ENCODE measurements around the gene SOS1.

The SOS1 gene

DNA sequence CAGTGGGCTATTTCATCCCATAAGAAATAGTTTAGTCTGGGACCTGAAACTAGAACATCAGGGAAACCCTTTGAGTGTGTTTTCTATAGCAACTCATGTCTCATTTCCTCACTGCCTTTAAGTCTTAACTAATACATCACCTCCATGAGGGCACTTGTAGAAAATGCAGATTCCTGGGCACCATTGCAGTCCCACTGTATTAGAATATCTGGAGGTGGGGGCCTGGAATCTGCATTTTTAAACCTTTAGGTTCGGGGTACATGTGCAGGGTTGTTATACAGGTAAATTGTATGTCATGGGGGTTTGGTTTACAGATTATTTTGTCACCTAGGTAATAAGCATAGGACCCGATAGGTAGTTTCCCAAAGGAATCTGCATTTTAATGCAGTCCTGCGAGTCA lies 143.8 kb downstream of the SOS1 start:
- Mint-ChIP-seq H3K4me3 (no peak overlapping the region), H3K36me3 (peaks cover 30% of the 10 kb centered on the region), H3K4me1 (no peaks in the 10 kb centered on the region), H3K27me3 (no peaks in the 10 kb centered on the region), H3K9me3 (no peaks in the 10 kb centered on the region), H3K27ac (no peak overlapping the region)
- CTCF ChIA-PET, result no interaction called here
- no peak for DNase-seq

DNA sequence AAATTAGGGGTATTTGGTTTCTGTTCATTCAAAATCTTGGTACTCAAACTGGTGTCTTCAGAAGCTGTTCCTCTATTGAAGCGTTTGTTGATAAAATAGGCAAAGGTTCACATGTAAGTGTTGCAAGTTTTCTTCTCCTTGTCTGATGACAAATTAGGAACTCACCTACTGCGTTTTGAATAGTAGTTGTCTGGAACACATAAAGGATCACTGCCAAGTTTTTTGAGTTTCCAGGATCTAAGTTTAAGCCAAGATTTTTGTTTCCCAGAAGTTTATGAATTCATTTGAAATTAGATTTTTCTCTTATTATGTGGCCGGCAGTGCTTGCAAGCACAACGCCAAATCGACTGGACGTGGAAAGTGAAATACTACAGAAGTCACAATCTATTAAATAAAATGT lies 145.8 kb downstream of the SOS1 start:
- H3K4me1 Mint-ChIP-seq, result no peaks in the 10 kb centered on the region
- CTCF ChIA-PET, result no interaction called here
- no peak overlapping the region for H3K27ac Mint-ChIP-seq
- no peaks in the 10 kb centered on the region for H3K9me3 Mint-ChIP-seq
- no peak for DNase-seq
- H3K4me3 Mint-ChIP-seq, result no peak overlapping the region
- no peaks in the 10 kb centered on the region for H3K27me3 Mint-ChIP-seq
- H3K36me3 Mint-ChIP-seq, result peaks cover 25% of the 10 kb centered on the region

DNA sequence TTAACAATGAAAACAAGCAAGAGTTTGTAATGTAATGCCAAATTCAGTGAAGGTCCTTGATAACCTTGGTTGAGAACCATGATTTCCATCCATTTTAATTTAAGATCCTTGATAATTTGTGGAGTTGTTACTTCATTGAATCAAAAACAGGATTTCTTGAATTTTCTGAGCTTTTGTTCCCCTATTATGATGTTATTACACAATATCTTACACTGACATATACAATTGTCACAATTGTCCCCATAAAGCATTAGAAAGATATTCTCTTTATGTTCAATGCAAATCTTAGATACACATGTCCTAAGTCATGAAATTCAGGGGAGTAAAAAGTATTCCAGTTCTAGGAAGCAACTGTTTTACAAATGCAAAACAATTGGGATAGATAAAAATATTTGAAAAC lies 147.6 kb downstream of the SOS1 start:
- Mint-ChIP-seq H3K27ac (no peak overlapping the region), H3K9me3 (no peaks in the 10 kb centered on the region), H3K36me3 (peaks cover 13% of the 10 kb centered on the region), H3K27me3 (no peaks in the 10 kb centered on the region), H3K4me3 (no peak overlapping the region), H3K4me1 (no peaks in the 10 kb centered on the region)
- no peak for DNase-seq
- CTCF ChIA-PET, result no interaction called here

DNA sequence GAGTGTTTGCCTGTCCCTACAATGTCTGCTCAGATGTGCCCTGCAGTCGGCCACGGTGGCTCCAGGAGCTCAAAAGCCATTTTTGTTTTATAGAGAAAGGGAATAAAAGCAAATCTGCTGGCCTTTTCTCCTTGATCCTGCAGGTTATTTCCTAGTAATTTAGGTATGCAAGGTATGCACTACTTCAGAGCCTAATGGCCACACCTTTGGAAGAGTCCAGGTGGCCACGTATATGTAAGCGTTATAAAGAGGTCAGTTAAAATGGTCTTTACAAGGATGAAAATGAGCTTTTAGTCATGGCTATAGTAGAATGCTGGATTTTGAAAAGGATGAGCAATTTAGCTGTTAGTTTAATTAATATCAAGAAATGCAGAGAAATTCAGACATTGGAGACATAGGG lies 149.5 kb downstream of the SOS1 start:
- Mint-ChIP-seq H3K36me3 (peaks cover 9% of the 10 kb centered on the region), H3K4me1 (no peaks in the 10 kb centered on the region), H3K4me3 (no peak overlapping the region), H3K9me3 (no peaks in the 10 kb centered on the region), H3K27me3 (peaks cover 9% of the 10 kb centered on the region), H3K27ac (no peak overlapping the region)
- DNase-seq, result no peak
- CTCF ChIA-PET, result interaction anchor here (1.0 to 1.7 kb wide), 3 partner anchors 77 to 259 kb away, joined by 3 to 4 read pairs (median 3); no protein-coding TSS in a partner anchor

DNA sequence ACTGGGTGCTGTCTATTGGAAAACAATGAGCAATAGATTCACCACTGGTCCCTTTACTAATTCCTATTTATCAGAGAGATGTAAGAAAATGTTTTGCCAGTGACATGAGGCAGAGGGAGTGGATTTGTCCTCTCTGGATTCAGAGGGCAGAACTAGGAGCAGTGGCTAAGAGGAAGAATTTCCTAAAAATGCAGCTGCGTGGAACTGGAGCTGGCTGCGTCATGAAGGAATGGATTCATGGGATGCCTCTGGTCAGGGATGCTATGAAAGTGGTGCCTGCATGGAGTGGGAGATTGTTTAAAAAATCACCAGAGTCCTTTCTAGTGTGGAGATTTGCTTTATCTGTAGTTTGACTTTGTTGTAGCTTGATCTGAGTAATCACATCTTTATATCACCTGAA lies 152.8 kb downstream of the SOS1 start:
- CTCF ChIA-PET, result no interaction called here
- DNase-seq, result no peak
- H3K9me3 Mint-ChIP-seq, result no peaks in the 10 kb centered on the region

DNA sequence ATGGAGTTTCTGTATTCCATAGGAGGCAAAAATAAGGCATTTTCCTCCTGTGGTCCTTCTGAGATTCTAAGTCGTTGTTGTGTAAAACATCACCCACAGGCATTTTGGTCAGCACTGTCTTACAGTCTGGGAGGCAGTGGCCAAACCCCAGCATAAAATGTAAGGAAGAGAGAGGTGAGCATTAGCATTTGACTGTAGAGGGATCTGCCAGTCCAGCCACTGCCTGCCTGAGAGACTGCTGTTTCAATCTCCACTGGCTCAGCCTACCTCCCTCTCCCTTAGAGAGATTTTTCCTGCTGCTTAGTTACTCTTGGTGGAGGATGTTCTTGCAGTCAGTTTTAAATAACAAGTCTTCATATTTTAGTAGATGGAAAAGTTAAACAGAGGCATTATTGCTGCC lies 154.2 kb downstream of the SOS1 start:
- Mint-ChIP-seq H3K4me1 (no peaks in the 10 kb centered on the region), H3K9me3 (no peaks in the 10 kb centered on the region), H3K27ac (no peak overlapping the region), H3K36me3 (peaks cover 2% of the 10 kb centered on the region), H3K27me3 (peaks cover 14% of the 10 kb centered on the region), H3K4me3 (no peak overlapping the region)
- DNase-seq, result no peak
- CTCF ChIA-PET, result no interaction called here

More for the DNA sequence above, 152.8 kb downstream of the SOS1 start:
- Mint-ChIP-seq H3K36me3 (peaks cover 3% of the 10 kb centered on the region), H3K27ac (no peak overlapping the region), H3K4me1 (no peaks in the 10 kb centered on the region), H3K27me3 (peaks cover 14% of the 10 kb centered on the region), H3K4me3 (no peak overlapping the region)

DNA sequence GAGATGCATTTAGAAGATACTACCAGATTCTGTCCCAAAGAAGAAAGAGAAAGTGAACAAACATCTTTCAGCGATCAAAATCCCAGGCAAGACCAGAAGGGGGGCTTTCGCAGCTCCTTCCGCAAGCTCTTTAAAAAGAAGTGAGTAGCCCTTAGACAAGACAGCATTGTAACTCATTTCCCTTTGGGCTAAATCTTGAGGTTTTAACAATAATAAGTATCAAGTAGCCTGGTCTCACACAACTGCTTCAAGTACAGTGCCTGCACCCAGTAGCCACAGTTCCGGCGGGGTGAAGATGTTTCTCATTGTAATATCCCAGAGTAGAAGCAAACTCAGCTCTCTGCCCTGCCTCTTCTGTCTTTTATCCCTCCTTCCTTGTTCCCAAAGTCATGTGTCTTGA lies 154.8 kb downstream of the SOS1 start:
- Mint-ChIP-seq H3K27ac (no peak overlapping the region), H3K36me3 (no peaks in the 10 kb centered on the region), H3K4me3 (no peak overlapping the region), H3K9me3 (no peaks in the 10 kb centered on the region), H3K4me1 (peaks cover under 1% of the 10 kb centered on the region), H3K27me3 (peaks cover 17% of the 10 kb centered on the region)
- CTCF ChIA-PET, result no interaction called here
- DNase-seq, result no peak

DNA sequence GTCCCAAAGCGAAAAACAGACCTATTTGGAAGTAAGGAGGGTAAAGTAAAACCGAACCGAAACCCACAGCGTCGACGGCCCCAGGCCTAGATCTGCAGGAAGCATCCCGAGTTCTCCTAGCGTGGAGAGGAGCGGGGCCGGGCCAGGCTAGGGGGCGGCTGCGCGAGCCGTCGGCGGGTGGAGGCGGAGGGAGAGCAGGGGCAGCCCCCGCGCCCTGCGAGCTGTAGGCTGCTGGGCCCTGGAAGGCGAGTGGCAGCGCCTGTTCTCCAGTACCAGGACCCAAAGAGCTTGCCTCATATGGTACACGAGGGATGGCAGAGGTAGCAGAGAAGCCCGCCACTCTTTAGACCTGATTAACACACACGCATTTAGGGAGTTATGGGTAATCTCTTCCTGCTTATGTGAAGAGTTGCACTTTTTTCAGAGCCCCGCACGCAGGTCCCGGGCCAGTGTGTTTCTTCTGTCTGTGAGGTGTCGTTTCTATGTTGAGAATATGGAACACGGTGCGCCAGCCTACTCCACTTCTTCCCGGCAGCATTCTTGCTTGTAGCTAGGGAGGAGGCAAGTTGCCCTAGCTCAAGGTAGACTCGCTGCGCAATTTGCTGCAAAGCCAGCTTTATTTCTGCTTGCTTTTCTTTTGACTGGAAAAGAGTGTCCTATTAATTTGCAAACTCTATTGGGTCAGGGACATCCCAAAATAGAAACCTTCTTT lies 160.1 kb downstream of the SOS1 start:
- CTCF ChIA-PET, result interaction anchor here (0.9 to 2.1 kb wide), 4 partner anchors 13 to 428 kb away, joined by 3 to 7 read pairs (median 5); no protein-coding TSS in a partner anchor
- H3K4me3 Mint-ChIP-seq, result peak overlapping the region; percentile 20
- no peak overlapping the region for H3K27ac Mint-ChIP-seq
- H3K9me3 Mint-ChIP-seq, result no peaks in the 10 kb centered on the region
- DNase-seq, result peak; percentile 25
- H3K4me1 Mint-ChIP-seq, result peaks cover 4% of the 10 kb centered on the region
- peaks cover 35% of the 10 kb centered on the region for H3K27me3 Mint-ChIP-seq
- H3K36me3 Mint-ChIP-seq, result no peaks in the 10 kb centered on the region

DNA sequence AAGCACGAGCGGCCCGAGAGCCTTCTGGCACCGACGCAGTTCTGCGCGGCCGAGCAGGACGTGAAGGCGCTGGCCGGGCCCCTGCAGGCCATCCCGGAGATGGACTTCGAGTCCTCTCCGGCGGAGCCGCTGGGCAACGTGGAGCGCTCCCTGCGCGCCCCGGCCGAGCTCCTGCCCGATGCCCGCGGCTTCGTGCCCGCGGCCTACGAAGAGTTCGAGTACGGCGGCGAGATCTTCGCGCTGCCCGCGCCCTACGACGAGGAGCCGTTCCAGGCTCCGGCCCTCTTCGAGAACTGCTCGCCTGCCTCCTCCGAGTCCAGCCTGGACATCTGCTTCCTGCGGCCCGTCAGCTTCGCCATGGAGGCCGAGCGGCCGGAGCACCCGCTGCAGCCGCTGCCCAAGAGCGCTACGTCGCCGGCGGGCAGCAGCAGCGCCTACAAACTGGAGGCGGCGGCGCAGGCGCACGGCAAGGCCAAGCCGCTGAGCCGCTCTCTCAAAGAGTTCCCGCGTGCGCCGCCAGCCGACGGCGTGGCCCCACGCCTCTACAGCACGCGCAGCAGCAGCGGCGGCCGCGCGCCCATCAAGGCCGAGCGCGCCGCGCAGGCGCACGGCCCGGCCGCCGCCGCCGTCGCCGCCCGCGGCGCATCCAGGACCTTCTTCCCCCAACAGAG lies 160.8 kb downstream of the SOS1 start:
- H3K4me3 Mint-ChIP-seq, result peak overlapping the region; percentile 43
- H3K4me1 Mint-ChIP-seq, result peaks cover 4% of the 10 kb centered on the region
- no peak overlapping the region for H3K27ac Mint-ChIP-seq
- peaks cover 35% of the 10 kb centered on the region for H3K27me3 Mint-ChIP-seq
- H3K9me3 Mint-ChIP-seq, result no peaks in the 10 kb centered on the region
- H3K36me3 Mint-ChIP-seq, result no peaks in the 10 kb centered on the region
- CTCF ChIA-PET, result interaction anchor here (0.7 to 2.1 kb wide), 4 partner anchors 13 to 427 kb away, joined by 3 to 7 read pairs (median 4); no protein-coding TSS in a partner anchor
- peak; percentile 79 for DNase-seq

DNA sequence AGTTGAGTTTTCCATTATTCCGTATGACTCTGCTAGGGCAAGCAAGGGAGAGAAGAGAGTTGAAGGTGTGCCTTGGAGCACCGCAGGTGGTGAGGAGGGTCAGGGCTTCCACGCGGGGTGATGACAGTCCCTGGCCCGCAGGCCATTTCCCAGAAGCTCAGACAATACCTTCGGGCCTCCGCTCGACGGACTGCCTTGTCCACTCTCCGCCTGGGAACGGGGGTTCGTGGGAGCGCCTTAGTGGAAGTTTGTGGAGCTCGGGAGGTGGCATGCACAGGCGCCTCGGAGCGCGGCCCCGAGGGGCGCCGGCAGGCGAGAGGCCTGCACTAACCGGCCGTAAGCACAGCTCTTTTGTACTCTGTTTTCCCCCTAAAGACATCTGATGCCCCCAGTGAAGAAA lies 161.4 kb downstream of the SOS1 start:
- Mint-ChIP-seq H3K27ac (no peak overlapping the region), H3K4me3 (peak overlapping the region; percentile 49), H3K9me3 (no peaks in the 10 kb centered on the region), H3K27me3 (peaks cover 35% of the 10 kb centered on the region), H3K36me3 (no peaks in the 10 kb centered on the region), H3K4me1 (peaks cover 4% of the 10 kb centered on the region)
- CTCF ChIA-PET, result interaction anchor here (0.7 to 2.1 kb wide), 3 partner anchors 12 to 286 kb away, joined by 3 to 7 read pairs (median 5); no protein-coding TSS in a partner anchor
- DNase-seq, result no peak

DNA sequence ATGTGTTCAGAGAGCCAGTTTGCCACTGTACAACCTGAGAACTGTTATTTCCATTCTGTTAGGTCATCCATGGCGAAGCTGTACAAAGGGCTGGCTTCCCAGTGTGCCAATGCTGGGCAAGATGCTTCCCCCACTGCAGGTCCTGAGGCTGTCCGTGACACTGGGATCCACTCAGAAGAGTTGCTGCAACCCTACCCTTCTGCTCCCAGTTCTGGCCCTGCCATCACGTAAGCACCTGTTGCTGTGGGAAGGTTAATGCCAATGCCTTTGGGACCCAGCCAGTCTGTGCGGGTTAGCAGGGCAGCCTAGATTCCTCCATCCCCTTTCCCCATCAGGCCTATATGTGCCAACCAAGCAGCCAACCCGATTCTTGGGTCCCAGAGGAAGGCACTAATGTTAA lies 162.9 kb downstream of the SOS1 start:
- H3K4me3 Mint-ChIP-seq, result no peak overlapping the region
- CTCF ChIA-PET, result interaction anchor here (1.4 kb wide), 1 partner anchor 11 kb away, joined by 4 read pairs; no protein-coding TSS in a partner anchor
- no peaks in the 10 kb centered on the region for H3K9me3 Mint-ChIP-seq
- no peaks in the 10 kb centered on the region for H3K36me3 Mint-ChIP-seq
- DNase-seq, result no peak
- peaks cover 4% of the 10 kb centered on the region for H3K4me1 Mint-ChIP-seq
- peaks cover 42% of the 10 kb centered on the region for H3K27me3 Mint-ChIP-seq
- H3K27ac Mint-ChIP-seq, result no peak overlapping the region

DNA sequence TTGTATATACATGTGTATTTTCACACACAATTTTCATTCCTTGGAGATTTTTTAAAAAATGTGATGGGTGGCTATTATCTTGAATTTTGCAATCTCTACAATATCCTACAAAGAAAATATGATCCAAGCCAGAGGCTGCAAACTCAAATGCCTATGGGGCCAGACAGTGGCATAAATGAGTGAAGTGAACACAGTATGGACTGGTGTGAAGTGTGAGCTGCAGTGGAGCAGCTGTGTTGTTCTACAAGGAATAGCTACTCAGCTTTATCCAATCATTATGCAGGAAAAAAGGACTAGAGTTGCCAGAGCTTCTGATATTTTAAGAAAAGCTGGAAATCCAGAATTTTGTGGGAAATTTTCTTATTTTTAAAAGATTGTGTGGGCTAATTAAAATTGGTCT lies 169.1 kb downstream of the SOS1 start:
- H3K9me3 Mint-ChIP-seq, result no peaks in the 10 kb centered on the region

DNA sequence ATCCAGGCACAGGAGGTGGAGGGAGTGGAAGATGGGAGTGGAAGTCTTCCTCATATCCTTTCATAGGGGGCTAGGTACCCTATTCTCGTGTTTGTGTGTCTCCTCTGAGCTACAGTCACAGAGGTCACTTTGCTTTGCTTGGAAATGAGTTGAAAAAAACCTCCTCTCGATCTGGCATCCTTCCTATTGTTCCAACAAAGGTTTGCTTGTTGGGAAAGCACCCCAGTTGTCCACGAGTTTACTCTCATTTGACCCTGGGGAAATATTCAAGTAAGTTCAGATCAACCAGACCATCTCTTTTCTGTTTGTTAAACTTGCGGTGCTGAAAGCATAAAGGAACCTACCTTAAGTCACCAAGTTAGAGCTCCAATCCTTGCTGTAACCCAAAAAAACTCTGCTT lies 171.9 kb downstream of the SOS1 start:
- H3K4me3 Mint-ChIP-seq, result no peak overlapping the region
- peaks cover 13% of the 10 kb centered on the region for H3K27me3 Mint-ChIP-seq
- CTCF ChIA-PET, result interaction anchor here (2.6 to 6.2 kb wide), 5 partner anchors 10 to 286 kb away, joined by 10 to 159 read pairs (median 14); no protein-coding TSS in a partner anchor
- no peaks in the 10 kb centered on the region for H3K36me3 Mint-ChIP-seq
- no peak overlapping the region for H3K27ac Mint-ChIP-seq
- H3K4me1 Mint-ChIP-seq, result no peaks in the 10 kb centered on the region
- H3K9me3 Mint-ChIP-seq, result no peaks in the 10 kb centered on the region
- DNase-seq, result no peak

More for the DNA sequence above, 169.1 kb downstream of the SOS1 start:
- Mint-ChIP-seq H3K36me3 (no peaks in the 10 kb centered on the region), H3K27me3 (peaks cover 16% of the 10 kb centered on the region), H3K4me1 (no peaks in the 10 kb centered on the region), H3K27ac (no peak overlapping the region), H3K4me3 (no peak overlapping the region)
- no peak for DNase-seq
- CTCF ChIA-PET, result interaction anchor here (2.5 kb wide), 1 partner anchor 278 kb away, joined by 10 read pairs; no protein-coding TSS in a partner anchor

DNA sequence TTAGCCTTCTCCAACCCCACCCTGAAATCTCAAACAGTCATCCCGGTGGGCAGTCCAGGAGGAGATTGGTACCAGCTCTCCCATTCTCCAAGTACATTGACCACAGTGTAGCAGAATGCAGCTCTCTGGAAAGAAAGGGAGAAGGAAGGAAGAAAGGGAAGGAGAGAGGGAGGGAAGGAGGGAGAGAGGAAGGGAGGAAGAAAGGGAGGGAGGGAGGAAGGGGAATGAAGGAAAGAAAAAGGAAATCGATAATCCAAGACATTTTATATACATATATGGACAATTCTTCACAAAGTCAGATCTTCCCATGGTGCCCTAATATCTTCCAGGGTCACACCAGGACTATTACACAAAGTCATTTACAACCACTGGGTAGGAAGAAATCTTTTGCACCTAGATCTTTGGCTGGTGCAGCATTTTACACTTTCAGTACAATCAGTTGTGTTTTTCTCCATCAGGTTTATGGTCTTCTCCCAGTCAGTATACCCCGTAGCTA lies 172.4 kb downstream of the SOS1 start:
- CTCF ChIA-PET, result interaction anchor here (0.7 to 6.2 kb wide), 18 partner anchors 10 to 781 kb away, joined by 3 to 159 read pairs (median 8); no protein-coding TSS in a partner anchor
- peaks cover 8% of the 10 kb centered on the region for H3K27me3 Mint-ChIP-seq
- no peak overlapping the region for H3K27ac Mint-ChIP-seq

More for the DNA sequence above, 172.4 kb downstream of the SOS1 start:
- H3K4me1 Mint-ChIP-seq, result no peaks in the 10 kb centered on the region
- no peaks in the 10 kb centered on the region for H3K36me3 Mint-ChIP-seq
- no peaks in the 10 kb centered on the region for H3K9me3 Mint-ChIP-seq
- no peak for DNase-seq
- no peak overlapping the region for H3K4me3 Mint-ChIP-seq
